CD1c-positive myeloid dendritic cell (primary cell): ENCODE results near the gene PSMG3.

ENCODE experiments used
- DNase-seq: peaks from one replicate; pipeline ENCODE4 v3.0.0-alpha.2; 2016; ENCODE audit errors: extremely low spot score

Gene PSMG3

DNA sequence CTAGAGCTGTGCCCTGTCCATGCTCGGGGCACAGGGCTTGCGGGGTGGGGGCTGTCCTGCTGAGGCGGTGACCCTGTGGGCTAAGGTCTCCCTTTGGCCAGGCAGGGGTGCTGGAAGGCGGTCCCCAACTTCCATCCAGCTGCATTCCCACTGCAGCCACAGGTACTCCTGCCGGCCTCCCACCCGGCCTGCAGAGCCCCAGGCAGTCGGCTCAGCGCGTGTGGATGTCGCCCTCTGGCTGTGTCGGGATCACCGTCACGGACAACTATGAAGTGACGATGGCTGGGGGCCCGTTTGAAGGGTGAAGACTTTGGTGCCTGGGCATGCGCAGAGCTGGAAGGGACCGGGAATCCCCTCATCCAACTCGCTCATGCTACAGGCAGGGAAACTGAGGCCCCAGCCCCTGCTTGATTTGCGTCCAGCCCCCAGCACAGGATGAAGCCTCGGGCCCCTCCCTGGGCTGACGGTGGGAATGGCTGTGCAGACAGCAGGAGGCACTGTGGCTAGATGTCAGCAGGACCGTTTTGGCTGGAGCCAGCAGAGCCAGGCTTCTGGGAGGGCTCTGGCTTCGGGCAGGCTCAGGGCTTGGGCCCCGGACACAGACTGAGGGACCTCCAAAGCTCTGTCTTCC lies 11.5 kb downstream of the PSMG3 start:
- no peak for DNase-seq

DNA sequence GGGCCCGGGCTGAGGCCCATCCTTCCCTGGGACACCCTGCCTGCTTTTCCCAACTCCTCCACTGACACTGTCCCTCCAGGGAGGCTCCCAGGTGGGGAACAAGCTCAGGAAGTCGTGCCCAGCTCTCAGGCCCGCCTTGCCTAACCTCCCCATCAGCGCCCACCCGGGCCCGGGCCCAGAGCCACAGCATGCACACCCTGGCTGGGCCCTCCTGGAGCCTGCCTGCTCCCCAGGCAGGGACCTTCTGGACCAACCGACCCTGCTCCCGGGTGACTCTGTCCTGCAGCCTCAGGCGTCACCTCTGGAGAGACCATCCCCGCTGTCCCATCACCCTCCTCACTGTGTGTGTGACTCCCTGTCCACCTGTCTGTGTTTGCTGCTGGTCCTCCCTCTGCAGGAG lies 12.1 kb downstream of the PSMG3 start:
- DNase-seq = no peak

DNA sequence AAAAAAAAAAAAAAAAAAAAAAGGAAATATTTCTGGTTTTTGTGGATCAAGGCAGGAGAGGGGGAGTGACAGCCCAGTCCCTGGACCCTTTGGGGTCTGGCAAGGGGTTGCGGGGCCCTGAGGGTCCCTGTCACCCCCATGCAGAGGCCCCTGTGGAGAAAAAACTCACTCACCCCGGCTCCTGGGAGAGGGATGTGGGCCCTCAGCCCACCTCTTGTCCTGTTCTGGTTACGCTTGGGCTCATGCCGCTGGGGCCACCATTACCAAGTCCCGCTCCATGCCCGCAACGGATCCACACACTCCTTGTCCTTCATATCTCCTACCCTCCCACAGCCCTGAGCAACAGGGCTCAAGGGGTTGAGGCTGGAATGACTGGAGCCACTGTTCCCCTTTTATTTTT lies 12.8 kb downstream of the PSMG3 start:
- no peak for DNase-seq

DNA sequence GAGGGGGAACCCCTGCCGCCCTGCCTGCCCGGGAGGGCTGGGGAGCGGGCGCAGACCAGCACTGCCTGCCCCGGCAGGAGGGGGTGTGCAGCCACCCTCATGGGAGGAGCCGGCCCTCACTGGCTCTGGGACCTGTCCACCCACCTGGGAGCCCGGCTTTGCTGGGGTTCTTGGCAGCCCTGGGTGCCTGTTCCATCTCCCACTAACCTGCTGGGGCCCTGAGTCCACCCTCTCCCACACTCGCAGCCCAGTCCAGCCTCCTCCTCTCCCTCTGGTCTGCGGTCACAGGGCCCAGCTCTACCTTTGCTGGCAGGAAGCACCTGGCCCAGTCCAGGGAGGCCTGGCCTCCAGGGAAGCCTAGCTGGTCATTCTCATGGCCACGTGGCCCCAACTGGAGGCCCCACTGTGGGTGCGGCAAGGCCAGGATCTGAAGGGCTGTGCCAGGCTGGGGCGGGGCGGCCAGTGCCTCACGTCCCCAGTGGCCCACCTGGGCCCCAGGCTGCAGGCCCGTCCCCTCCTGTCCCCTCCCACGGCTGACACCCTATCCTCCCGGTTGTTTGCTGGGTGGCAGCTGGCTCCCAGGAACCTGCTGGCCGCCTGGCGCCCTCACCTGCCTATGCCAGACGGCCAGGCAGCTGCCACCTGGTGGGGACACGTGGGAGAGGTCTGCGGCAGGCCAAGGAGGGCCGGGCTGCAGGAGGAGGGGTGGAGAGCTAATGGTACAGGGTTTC lies 13.9 kb downstream of the PSMG3 start, which contains the start of gene TMEM184A:
Gene TMEM184A, minus strand, starts transcription at position 393 of the 731 bp plus-strand sequence. CDS start 721 bp downstream, outside the sequence.
- no peak for DNase-seq

DNA sequence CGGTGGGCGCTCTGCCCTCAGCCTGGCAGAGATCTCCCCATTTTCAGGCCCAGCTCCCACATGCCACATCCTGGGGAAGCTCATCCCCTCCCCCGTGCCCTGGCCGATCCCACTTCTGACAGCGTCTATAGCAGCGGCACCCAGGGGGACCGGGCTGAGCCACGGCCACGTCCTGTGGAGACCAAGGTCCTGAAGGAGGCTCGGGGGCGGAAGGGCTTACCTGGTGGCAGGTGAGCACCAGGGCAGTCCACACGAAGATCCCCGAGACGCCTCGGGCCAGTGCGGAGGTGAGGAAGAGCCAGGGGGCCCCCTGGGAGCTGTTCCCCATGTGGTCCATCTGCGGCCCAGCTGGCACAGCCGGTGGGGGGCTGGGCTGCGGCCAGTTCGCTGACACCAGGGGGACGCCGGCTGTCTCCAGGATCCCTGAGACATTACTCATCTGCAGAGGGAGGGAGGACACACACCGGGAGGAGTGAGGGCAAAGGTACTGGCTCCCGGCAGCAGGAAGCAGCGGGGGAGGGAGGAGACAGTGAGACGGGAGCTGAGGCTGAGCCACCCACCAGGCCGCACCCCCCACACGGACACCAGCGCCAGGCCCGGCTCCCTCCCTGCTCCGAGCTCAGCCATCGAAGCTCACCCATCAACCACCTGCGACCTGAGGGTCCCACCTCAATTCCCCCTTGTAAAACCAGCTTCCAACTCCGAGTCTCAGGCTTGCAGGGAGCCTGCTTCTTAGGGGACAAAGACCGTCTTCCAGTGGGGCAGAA lies 14.6 kb downstream of the PSMG3 start:
- no peak for DNase-seq

DNA sequence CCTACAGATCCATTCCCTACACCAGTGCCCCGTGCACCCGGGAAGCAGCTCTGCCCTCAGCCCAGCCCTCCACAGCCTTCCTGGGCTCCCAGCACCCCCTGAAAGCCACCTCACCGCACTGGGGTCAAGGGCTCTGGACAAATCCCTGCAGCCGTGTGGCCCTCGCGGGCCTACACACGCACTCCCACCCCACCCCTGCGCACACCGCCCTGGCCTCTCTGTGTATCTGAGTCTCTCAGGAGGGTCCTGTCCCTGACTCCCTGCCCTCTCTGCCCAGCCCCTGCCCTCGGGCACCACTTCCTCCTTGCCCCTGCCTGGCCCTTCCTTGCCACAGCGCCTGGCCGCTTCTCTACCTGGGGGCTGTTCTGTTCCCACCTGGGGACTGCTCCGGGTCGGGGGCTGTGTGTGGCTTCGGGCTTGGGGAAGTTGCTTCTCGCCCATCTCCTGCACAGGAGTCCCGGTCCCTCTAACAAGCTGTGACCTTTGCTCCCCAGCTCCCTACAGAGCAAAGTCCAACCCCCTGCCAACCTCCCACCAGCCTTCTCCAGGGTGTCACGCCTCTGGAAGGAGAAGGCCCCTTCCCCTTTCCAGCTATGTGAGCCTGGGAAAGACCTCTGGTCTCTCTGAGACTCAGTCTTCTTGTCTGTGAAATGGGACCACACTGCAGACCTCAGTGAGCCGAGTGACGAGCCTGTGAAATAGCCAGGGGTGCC lies 15.3 kb downstream of the PSMG3 start:
- no peak for DNase-seq

DNA sequence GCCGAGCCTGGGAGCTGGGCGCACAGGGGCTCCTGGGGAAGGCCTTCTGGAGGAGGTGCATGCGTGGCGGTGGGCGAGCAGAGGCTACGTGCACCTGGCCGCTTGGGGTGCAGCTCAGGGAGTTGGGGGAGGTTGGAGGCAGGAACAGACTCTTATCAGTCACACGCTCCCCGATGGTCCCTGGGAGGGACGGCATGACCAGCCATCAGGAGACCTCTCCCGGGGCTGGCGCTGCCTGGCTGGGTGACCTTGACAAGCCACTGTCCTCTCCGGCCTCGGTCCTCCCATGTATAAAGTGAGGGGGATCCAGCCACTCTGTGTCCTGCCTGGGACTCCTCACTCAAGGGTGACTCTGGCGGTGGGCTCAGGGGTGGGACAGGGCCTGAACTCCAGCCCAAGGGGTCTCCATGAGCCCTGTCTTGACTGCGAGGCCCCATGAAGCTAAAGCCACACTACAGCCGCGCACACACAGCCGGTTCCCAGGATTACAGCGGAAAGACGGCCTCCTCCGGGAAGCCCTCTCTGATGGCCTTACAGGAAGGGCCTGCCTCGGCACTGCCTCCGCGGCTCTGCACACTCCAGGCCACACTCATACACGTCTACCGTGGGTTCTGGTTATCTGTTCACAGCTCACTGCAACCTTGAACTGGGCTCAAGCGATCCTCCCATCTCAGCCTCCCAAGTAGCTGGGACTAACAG lies 16.2 kb downstream of the PSMG3 start:
- DNase-seq = no peak

DNA sequence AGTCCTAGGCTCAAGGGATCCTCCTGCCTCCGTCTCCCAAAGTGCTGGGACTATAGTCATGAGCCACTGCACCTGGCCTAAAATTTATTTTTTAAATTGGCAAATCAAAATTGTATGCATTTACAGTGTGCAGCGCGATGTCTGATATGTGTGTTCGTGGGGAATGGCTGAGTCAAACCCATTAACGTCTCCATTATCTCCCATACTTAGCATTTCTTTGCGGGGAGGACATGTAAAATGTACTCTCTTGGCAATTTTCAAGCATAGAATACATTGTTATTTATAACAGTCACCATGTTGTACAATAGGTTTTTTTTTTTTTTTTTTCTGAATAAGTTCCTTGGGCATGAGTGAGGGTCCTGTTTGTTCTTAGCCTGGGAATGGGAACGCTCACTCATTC lies 17.6 kb downstream of the PSMG3 start:
- no peak for DNase-seq

DNA sequence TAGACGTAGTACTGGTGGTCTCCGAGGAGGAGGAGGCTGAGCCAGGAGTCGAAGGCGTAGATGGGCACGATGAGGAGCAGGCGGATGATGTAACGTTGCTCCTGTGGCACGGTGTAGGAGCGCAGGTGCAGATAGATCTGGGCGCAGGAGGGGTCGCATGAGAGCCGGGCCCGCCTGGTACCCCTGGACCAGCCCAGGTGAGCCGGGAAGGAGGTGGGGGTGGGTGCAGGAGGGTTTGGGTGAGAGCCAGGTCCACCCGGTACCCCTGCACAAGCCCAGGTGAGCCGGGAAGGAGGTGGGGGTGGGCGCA lies 19.0 kb downstream of the PSMG3 start:
- no peak for DNase-seq

DNA sequence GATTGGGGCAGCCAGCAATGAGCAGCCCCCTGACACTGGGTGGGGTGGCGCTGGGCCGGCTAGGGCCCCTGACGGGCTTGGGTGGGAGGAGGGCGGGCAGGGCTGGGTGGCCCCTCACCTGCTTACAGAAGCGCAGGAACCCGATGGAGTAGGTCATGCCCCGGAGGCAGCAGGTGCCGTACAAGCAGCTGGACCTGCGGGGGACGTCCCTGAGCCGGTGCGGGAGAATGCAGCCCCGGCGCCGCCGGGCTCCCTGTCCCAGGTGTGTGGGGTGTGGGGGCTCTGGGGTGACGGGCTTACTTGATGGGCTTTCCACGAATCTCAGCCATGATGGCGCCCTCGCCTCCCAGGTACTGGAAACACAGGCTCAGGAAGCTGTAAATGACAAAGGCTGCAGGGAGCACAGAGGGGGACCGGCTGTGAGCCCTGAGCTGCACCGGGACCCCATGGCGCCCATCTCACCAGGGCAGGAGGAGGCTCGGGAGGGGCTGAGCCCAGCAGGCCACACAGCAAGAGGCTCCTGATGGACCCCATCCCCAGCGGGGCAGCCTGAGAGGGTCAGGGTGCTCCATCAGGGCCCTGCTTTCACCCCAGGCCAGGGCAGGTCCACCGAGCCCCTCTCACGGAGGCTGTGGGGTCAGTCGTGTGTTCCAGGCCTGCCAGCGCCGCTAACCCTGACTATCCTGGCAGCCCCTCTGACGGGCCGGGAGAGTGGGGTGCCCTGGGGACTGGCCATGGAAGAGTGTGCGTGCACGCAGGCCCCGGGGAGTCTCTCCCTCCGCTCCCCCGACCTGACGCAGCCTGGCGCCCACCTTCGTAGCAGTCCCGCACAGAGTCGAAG lies 19.6 kb downstream of the PSMG3 start:
- DNase-seq = no peak

DNA sequence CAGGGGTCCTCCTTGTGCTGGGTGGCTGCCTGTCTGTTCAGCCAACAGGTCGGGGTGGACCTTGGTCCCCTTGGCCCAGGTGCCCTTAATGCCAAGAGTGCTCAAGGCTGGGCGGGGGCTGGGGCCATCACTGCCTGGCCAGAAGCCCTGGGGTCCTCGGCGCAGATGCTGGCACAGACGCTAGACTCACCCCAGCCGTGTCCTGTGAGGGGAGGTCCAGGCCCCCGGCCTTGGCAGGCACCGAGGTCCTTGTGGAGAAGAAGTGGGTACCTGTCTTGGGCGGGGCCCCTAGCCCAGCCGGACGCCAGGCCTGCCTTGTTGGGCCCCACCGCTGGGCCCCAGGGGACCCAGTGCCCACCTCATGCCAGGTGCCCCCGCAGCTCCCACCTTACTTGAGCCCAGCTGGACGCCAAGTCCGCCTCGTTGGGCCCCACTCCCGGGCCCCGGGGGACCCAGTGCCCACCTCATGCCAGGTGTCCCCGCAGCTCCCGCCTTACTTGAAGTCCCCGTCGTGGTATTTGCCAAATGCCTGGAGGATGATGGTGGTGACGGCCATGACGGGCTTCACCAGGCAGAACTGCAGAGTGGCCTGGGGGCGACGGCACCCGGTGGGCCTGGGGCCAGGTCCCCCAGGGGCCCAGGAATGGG lies 20.4 kb downstream of the PSMG3 start:
- no peak for DNase-seq

DNA sequence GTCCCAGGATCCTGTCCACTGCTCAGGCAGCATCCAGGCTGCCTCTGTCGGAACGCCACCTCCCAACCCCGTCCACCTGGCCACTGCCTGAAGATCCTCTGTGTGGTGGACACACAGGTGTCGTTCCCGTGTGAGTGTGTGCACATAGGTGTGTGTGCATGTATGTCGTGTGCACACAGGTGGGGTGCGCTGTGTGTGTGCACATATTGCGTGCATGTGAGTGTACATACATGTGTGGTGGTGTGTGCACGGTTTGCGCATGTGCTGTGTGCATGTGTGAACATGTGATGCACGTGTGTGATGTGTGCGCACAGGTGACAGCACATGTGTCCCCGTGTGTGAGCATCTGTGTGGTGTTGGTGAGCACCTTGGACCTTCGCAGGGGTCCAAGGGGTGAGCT lies 20.9 kb downstream of the PSMG3 start:
- DNase-seq = no peak

DNA sequence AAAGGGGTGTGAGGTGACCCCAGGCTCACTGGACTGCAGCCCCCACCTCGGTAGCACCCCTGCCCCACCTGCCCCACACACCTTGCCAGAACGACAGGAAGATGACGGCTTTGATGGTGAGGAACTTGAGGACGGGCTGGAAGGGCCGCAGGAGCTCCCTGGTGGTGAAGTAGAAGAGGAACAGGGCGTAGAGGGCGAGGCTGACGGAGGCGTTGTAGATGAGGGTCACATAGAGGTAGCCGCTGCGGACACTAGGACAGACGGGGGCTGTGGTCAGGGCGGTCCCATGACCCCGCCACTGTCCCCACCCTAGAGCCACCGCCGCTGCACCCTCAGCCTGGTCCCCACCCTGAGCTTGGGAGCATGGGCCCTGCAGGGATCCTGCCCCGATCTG lies 21.4 kb downstream of the PSMG3 start:
- peak; percentile 26 for DNase-seq

DNA sequence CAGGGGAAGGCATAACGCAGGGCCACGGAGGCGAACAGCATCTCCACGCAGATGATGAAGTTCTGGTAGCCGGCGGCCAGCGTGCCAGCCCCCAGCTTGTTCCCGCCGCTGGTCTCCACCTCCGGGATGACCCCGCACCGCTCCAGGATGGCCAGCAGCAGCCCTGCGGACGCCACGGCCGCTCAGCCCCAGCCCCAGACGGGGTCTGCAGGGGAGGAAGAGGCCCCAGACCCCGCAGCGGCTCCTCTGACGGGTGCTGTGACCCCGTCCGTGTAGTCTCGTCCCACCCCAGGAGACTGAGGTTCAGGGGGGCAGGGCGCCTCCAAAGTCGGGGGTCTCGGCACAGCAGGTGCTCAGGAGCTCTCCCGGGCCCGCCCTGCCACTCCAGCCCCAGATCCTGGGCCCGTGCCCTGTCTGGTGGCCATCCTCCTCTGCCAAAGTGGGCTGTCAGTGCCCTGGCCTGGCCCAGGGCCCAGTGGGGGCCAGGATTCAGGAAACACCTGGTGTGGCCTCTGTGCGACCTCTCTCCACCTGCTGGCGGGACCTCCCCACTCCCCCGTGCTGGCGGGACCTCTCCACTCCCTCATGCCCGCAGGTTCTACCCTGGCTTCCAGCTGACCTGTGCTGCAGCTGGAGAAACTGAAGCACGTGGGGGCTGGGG lies 21.9 kb downstream of the PSMG3 start:
- no peak for DNase-seq

DNA sequence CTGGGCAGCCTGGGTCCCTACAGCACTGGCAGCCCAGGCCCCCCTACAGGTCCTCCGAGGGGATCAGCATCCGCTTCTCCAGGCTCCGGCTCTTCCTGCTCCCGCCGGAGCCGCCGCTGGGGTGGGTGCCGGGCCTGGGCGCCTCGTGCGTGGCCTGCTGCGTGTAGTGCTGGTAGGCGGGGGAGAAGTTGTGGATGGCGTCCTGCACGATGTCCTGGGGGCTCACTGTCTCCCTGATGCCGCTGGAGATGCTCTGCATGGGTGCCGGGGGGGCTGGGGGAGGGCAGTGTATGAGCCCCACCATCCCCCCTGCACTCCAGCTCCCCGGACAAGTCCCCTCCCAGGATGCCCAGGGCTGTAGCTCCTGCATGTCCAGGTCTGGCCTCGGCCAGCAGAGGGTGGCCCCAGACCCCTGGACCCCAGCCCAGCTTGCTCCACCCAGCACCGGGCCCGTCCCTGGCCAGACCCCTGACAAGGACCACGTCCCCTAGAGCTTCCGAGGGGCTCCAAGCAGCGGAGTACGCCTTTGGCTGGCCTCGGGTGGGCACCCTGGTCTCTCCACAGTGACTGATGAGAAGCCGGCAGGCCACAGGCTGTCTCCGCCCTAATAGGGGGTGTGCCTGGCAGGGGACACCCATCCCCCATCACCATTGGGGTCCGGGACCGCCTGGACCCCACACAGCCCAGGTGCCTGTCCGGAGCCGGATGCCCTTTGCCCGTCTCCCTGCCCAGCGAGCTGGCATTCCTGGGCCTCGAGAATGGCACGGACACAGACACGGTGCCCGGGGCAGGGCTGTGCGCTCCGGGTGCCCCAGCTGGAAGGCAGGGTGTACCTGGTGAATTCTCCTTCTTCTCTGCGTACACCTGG lies 22.7 kb downstream of the PSMG3 start:
- DNase-seq = no peak

DNA sequence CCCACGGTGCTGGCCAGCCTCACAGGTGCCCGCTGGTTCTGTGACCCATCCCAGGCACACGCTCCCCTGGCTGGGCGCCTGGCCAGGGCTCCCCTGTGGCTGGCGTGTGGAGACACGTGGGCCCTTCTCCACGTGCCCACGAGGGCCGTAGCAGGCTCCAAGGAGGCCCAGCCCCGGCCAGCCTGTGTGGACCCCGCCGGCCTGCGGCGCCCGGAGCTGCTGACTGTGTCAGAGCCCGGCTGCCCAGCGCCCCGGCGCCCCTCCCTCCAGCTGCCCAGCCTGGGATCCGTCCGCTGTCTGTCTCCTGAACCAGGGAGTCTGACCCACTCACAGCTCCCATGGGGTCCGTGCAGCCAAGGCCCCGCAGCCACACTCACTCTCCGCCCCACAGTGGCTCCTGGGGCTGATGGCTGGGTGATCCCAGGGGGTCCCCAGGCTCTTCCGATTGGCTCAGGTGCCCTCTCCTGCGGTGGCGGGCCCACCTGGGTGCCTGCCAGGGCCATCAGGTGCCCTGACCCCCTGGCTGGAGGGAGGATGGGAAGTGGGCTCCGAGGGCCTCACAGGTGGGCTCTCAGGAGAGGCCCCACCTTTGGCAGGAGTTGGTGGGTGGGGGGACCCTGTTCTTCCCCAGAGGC lies 23.4 kb downstream of the PSMG3 start:
- DNase-seq = no peak

DNA sequence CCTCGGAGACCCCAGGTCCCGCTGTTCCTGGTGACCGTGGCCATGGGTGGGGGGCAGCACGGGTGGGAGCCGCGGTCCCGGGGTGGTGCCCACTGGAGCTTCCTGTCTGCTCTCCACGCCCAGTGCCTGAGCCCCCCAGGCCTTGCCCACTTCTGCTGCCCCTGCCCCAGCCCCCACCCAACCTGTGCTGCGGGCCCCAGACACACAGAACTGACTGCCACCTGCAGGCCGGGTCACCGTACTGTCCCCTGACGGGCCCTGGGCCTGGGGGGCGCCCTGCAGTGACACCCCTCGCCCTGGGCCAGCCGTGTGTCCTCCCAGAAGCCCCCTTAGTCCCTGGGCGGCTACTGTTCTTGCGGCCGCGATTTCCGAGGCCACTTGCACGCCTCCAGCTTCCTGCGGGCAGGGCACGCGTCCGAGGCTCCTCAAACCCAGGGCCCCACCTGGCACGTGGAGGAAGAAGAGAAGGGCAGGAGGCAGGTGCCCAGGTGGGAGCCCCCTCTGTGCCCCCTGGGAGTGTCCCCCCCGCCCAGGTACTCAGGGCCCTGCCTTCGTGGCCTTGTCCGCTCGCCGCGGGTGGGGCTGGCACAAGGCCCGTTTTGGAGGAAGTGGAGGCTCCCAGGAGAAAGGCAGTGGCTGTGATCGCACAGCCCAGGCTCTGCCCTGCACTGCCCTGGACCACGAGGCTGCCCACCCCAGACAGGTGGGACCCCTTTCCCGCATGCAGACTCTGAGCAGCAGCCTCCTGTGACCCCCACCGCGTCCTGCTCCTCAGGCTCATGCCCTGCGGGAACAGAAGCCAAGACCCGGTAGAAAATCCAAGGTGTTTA lies 24.2 kb downstream of the PSMG3 start:
- no peak for DNase-seq
